ENCODE results near the gene NELFCD.

GRCh38 chr20:59007665-59008511 lies 26.8 kb downstream of the NELFCD start:
- no peak for TF ChIP-seq NFE2 (IDR thresholded peaks at IDR 0.05; ENCODE audit: low read depth)
- TF ChIP-seq TRIM24 (IDR thresholded peaks at IDR 0.05) = no peak
